Uterus (tissue), 2 donors: Measurements from ENCODE around the gene RRAS2.
"Not testable (repeated sequence)": the region's sequence is repeated elsewhere in the genome, so short reads cannot be mapped to it uniquely, and the experiment has no call there.

Experiments used
- POLR2A ChIP-seq, 2 donors: fragments of 450-650 bp; IDR thresholded peaks; one replicate each; pipeline ENCODE4 v1.6.1; 2016; ENCODE audit warnings: antibody characterized with exemption in 2 of 2, mild to moderate bottlenecking in 1 of 2, moderate library complexity in 1 of 2
- TF ChIP-seq, protein P1 (sequence below), 4 experiments: fragments of 200-600 bp in 2 of 4; fragments of 450-650 bp in 2 of 4; sonication (generic) in 2 of 4; IDR thresholded peaks; one replicate each; pipeline ENCODE4 v1.5.1; 2016 to 2019; ENCODE audit warnings: antibody characterized with exemption in 4 of 4, mild to moderate bottlenecking in 2 of 4, moderate library complexity in 1 of 4

DNA sequence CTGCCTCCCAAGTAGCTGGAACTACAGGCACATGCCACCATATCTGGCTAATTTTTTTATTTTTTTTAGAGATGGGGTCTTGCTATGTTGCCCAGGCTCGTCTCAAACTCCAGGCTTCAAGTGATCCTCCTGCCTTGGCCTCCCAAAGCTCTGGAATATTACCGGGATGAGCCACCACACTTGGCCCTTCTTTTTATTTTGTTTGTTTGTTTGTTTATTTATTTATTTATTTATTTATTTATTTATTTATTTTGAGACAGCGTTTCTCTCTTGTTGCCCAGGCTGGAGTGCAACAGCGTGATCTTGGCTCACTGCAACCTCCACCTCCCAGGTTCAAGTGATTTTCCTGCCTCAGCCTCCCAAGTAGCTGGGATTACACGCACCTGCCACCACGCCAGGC lies 44.5 kb upstream of the RRAS2 start:
- TF ChIP-seq, protein P1, sequence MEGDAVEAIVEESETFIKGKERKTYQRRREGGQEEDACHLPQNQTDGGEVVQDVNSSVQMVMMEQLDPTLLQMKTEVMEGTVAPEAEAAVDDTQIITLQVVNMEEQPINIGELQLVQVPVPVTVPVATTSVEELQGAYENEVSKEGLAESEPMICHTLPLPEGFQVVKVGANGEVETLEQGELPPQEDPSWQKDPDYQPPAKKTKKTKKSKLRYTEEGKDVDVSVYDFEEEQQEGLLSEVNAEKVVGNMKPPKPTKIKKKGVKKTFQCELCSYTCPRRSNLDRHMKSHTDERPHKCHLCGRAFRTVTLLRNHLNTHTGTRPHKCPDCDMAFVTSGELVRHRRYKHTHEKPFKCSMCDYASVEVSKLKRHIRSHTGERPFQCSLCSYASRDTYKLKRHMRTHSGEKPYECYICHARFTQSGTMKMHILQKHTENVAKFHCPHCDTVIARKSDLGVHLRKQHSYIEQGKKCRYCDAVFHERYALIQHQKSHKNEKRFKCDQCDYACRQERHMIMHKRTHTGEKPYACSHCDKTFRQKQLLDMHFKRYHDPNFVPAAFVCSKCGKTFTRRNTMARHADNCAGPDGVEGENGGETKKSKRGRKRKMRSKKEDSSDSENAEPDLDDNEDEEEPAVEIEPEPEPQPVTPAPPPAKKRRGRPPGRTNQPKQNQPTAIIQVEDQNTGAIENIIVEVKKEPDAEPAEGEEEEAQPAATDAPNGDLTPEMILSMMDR (IDR thresholded peaks at IDR 0.05): not testable (repeated sequence)
- TF ChIP-seq POLR2A (IDR thresholded peaks at IDR 0.05): not testable (repeated sequence)
